ENCODE measurements around the gene CRADD.

The CRADD gene

DNA sequence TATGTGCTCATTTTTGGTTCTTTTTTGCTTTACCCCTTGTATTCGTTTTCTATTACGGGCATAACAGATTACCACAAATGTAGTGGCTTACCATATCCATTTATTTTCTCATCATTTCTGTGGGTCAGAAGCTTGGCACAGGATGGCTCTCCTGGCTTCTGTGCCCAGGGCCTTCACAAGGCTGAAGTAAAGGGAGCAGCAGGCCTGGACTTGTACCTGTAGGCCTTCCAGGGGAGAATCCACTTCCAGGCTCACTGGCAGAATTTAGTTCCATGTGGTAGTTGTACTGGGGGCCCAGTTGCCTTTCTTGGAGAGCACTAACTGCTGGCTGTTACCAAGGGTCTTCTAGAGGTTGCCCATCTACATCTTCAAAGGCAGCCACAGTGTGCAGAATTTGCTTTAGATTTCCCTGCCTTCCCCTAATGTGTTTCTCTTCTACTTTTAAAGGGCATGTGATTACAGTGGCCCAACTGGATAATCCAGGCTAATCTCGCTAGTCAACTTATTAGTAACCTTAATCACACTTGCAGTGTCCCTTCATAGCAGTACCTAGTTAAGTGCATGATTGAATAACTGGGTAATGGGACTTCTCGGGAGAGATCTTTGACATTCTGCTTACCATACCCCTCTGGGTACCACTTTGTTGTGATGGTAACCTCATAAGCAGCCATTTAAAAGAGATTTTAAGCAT, 67.0 kb downstream of the CRADD start:
- TF ChIP-seq YY1 (IDR thresholded peaks at IDR 0.05; ENCODE audit: low read depth) (no peak), REST (IDR thresholded peaks at IDR 0.05; ENCODE audit: low read depth) (no peak), USF1 (IDR thresholded peaks at IDR 0.05) (no peak), TAF1 (IDR thresholded peaks at IDR 0.05; ENCODE audit: low read depth) (no peak), TEAD4 (IDR thresholded peaks at IDR 0.05) (no peak), MAX (IDR thresholded peaks at IDR 0.05) (no peak), TCF12 (IDR thresholded peaks at IDR 0.05; ENCODE audit: low read depth) (no peak), NFIC (IDR thresholded peaks at IDR 0.05) (no peak), EGR1 (IDR thresholded peaks at IDR 0.05) (no peak), EP300 (IDR thresholded peaks at IDR 0.05; ENCODE audit: borderline replicate concordance) (no peak), FOXM1 (IDR thresholded peaks at IDR 0.05; ENCODE audit: borderline replicate concordance, low read depth) (no peak)

DNA sequence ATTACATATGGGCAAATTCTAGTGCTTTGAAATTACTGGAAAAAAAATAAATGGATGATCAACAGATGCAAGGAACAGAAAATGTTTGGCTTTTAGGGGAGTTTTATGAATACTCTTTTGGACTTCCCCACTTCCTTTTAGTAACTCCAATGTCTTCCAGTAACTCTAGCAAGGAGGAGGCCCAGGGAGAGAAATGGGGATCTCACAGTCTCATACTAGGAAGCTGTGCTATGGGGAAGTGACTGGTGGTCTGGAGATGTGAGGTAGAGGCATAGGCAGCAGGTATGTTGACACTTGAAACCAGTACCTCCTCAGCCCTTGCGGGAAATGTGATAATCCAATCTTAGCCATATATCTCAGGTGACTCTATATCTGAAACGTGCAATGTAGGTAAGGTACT, 68.1 kb downstream of the CRADD start:
- TF ChIP-seq TCF12 (IDR thresholded peaks at IDR 0.05; ENCODE audit: low read depth) (no peak), CREB1 (IDR thresholded peaks at IDR 0.05; ENCODE audit: low read depth) (no peak), USF1 (IDR thresholded peaks at IDR 0.05) (no peak), NFIC (IDR thresholded peaks at IDR 0.05) (no peak), ZBTB7A (IDR thresholded peaks at IDR 0.05; ENCODE audit: low read depth) (no peak), CEBPB (IDR thresholded peaks at IDR 0.05) (no peak), REST (IDR thresholded peaks at IDR 0.05; ENCODE audit: low read depth) (no peak), RAD21 (IDR thresholded peaks at IDR 0.05; ENCODE audit: low read depth) (no peak), TAF1 (IDR thresholded peaks at IDR 0.05; ENCODE audit: low read depth) (no peak), EGR1 (IDR thresholded peaks at IDR 0.05) (no peak)

DNA sequence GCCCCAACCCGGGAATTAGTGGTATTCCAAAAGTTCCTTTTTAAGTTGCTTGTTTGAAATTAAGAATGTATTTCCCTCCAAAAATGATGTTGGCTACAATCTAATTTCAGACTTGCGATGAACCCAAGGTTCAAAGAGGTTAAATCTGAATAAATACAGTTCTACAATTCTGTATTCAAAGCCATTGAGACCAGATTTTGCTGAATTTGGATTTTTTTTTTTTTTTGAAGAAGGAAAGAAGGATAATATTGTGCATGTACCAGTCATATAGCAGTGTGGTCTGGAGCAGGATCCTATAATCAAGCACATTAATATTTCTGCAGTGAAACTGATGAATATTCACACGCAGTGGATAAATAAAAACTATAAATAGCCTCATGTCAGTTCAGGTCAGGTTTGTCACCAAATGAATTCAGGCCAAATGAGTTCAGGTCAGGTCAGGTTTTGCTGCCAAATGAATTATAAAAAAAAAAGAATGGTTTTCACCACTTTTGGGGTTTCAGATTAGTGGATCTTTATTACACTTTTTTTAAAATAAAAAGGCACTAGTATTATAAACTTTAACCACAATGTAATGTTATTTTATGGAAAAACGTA, 69.5 kb downstream of the CRADD start:
- TF ChIP-seq REST (IDR thresholded peaks at IDR 0.05; ENCODE audit: low read depth) (no peak), YY1 (IDR thresholded peaks at IDR 0.05; ENCODE audit: low read depth) (no peak), ZBTB7A (IDR thresholded peaks at IDR 0.05; ENCODE audit: low read depth) (no peak), RAD21 (IDR thresholded peaks at IDR 0.05; ENCODE audit: low read depth) (no peak), EGR1 (IDR thresholded peaks at IDR 0.05) (no peak), USF1 (IDR thresholded peaks at IDR 0.05) (no peak), MAX (IDR thresholded peaks at IDR 0.05) (no peak), FOXM1 (IDR thresholded peaks at IDR 0.05; ENCODE audit: borderline replicate concordance, low read depth) (no peak), EP300 (IDR thresholded peaks at IDR 0.05; ENCODE audit: borderline replicate concordance) (no peak), TAF1 (IDR thresholded peaks at IDR 0.05; ENCODE audit: low read depth) (no peak), CREB1 (IDR thresholded peaks at IDR 0.05; ENCODE audit: low read depth) (no peak), CEBPB (IDR thresholded peaks at IDR 0.05) (no peak), TEAD4 (IDR thresholded peaks at IDR 0.05) (no peak), NFIC (IDR thresholded peaks at IDR 0.05) (no peak), TCF12 (IDR thresholded peaks at IDR 0.05; ENCODE audit: low read depth) (no peak)
